ENCODE measurements around the gene BRPF3.

DNA sequence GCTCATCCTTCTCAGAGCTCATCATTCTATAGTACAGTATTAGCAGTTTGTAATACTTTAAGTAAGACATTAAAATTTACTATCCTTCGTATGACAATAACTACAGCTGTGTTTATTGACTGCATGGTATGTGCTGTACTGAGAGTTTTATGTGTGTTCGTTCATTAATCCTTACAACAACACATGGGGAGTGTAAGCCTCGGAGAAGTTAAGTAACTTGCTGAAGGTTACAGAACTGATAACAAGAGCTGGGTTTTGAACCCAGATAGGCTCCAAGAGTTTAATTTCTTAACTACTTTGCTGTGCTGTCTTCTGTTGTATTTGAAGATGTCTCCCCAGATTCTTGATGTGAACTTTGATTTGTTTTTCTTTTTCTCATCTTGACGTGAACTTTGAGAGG is 23.7 kb downstream of the BRPF3 start:
- TF ChIP-seq, protein P1, sequence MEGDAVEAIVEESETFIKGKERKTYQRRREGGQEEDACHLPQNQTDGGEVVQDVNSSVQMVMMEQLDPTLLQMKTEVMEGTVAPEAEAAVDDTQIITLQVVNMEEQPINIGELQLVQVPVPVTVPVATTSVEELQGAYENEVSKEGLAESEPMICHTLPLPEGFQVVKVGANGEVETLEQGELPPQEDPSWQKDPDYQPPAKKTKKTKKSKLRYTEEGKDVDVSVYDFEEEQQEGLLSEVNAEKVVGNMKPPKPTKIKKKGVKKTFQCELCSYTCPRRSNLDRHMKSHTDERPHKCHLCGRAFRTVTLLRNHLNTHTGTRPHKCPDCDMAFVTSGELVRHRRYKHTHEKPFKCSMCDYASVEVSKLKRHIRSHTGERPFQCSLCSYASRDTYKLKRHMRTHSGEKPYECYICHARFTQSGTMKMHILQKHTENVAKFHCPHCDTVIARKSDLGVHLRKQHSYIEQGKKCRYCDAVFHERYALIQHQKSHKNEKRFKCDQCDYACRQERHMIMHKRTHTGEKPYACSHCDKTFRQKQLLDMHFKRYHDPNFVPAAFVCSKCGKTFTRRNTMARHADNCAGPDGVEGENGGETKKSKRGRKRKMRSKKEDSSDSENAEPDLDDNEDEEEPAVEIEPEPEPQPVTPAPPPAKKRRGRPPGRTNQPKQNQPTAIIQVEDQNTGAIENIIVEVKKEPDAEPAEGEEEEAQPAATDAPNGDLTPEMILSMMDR (IDR thresholded peaks at IDR 0.05), result no peak
- TF ChIP-seq POLR2A (IDR thresholded peaks at IDR 0.05) (no peak), POLR2AphosphoS5 (IDR thresholded peaks at IDR 0.05) (no peak)
